Stimulated activated CD4-positive, alpha-beta T cell treated with anti-CD3 and anti-CD28 coated beads, TNF-alpha, amount 100 ng/mL, for 48 hours (primary cell): ENCODE measurements around the gene L1CAM.

Experiments
- DNase-seq, 3 donors: peaks; one replicate each; pipeline ENCODE4 v3.0.0-alpha.2; 2020; ENCODE audit warnings: low read depth in 3 of 3

L1CAM gene

GRCh38 chrX:153925387-153925738 lies 39.4 kb upstream of the L1CAM start:
- DNase-seq, result no peak

- DNase-seq, result no peak
These were observed 38.3 kb upstream of the L1CAM start for GRCh38 chrX:153924149-153924861.

- DNase-seq, result no peak
These were observed 37.2 kb upstream of the L1CAM start for GRCh38 chrX:153922932-153923857.

GRCh38 chrX:153921511-153922446 lies 35.8 kb upstream of the L1CAM start:
- DNase-seq, result no peak

GRCh38 chrX:153921070-153921469 lies 35.1 kb upstream of the L1CAM start:
- no peak for DNase-seq

GRCh38 chrX:153920546-153920945 lies 34.6 kb upstream of the L1CAM start:
- no peak for DNase-seq

- no peak for DNase-seq
These were observed 33.3 kb upstream of the L1CAM start for GRCh38 chrX:153919281-153919680.

GRCh38 chrX:153917869-153918268 lies 31.9 kb upstream of the L1CAM start:
- DNase-seq, result no peak

- no peak for DNase-seq
These were observed 27.7 kb upstream of the L1CAM start for GRCh38 chrX:153913701-153914100.

GRCh38 chrX:153913211-153913610 lies 27.2 kb upstream of the L1CAM start:
- no peak for DNase-seq

- no peak for DNase-seq
These were observed 25.8 kb upstream of the L1CAM start for GRCh38 chrX:153911798-153912197.

GRCh38 chrX:153910446-153910845 lies 24.5 kb upstream of the L1CAM start:
- DNase-seq, result no peak

- no peak for DNase-seq
These were observed 24.0 kb upstream of the L1CAM start for GRCh38 chrX:153909980-153910360.

GRCh38 chrX:153909024-153909979 lies 23.3 kb upstream of the L1CAM start:
- DNase-seq, result no peak

- DNase-seq, result no peak
These were observed 22.4 kb upstream of the L1CAM start for GRCh38 chrX:153908219-153908860.

GRCh38 chrX:153907456-153907855 lies 21.5 kb upstream of the L1CAM start:
- DNase-seq, result no peak

GRCh38 chrX:153906126-153906917 lies 20.3 kb upstream of the L1CAM start:
- no peak for DNase-seq

- no peak for DNase-seq
These were observed 19.6 kb upstream of the L1CAM start for GRCh38 chrX:153905481-153906095.
